Measurements from ENCODE around the gene SLC44A1.

GRCh38 chr9:105344283-105344682, 99.8 kb downstream of the SLC44A1 start:
- TF ChIP-seq HOXA7 (CRISPR knock-in tag; IDR thresholded peaks at IDR 0.05) (no peak), REST (IDR thresholded peaks at IDR 0.05) (no peak), JUN (IDR thresholded peaks at IDR 0.05) (no peak), CHD2 (IDR thresholded peaks at IDR 0.05; ENCODE audit: low read length, partially characterized antibody) (no peak), TP53 (CRISPR knock-in tag; IDR thresholded peaks at IDR 0.05) (no peak), POLR2A (IDR thresholded peaks at IDR 0.05; ENCODE audit: low read length) (no peak), USF2 (IDR thresholded peaks at IDR 0.05) (no peak), RNF2 (IDR thresholded peaks at IDR 0.05; ENCODE audit: borderline replicate concordance, low read depth) (no peak), EP300 (IDR thresholded peaks at IDR 0.05) (no peak)
- TF ChIP-seq, protein P1, sequence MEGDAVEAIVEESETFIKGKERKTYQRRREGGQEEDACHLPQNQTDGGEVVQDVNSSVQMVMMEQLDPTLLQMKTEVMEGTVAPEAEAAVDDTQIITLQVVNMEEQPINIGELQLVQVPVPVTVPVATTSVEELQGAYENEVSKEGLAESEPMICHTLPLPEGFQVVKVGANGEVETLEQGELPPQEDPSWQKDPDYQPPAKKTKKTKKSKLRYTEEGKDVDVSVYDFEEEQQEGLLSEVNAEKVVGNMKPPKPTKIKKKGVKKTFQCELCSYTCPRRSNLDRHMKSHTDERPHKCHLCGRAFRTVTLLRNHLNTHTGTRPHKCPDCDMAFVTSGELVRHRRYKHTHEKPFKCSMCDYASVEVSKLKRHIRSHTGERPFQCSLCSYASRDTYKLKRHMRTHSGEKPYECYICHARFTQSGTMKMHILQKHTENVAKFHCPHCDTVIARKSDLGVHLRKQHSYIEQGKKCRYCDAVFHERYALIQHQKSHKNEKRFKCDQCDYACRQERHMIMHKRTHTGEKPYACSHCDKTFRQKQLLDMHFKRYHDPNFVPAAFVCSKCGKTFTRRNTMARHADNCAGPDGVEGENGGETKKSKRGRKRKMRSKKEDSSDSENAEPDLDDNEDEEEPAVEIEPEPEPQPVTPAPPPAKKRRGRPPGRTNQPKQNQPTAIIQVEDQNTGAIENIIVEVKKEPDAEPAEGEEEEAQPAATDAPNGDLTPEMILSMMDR (IDR thresholded peaks at IDR 0.05), result no peak
- TF ChIP-seq, protein P2, sequence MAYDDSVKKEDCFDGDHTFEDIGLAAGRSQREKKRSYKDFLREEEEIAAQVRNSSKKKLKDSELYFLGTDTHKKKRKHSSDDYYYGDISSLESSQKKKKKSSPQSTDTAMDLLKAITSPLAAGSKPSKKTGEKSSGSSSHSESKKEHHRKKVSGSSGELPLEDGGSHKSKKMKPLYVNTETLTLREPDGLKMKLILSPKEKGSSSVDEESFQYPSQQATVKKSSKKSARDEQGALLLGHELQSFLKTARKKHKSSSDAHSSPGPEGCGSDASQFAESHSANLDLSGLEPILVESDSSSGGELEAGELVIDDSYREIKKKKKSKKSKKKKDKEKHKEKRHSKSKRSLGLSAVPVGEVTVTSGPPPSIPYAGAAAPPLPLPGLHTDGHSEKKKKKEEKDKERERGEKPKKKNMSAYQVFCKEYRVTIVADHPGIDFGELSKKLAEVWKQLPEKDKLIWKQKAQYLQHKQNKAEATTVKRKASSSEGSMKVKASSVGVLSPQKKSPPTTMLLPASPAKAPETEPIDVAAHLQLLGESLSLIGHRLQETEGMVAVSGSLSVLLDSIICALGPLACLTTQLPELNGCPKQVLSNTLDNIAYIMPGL (CRISPR knock-in tag; IDR thresholded peaks at IDR 0.05; ENCODE audit: borderline replicate concordance), result no peak
